Hepatocyte (in vitro differentiated cells): ENCODE results near the gene IRF5. TPM values are rescaled to one million over a fixed set of nuclear protein-coding genes. Genes with fewer than 3 reads are reported as not detected.

ENCODE experiments used
- DNase-seq: peaks from one replicate; pipeline ENCODE4 v3.0.0-alpha.2; 2016; ENCODE audit warnings: low spot score
- H2AFZ ChIP-seq: fragments of 200-600 bp; sonication (generic); 2 replicates; pipeline ENCODE4 v1.6.0; 2016; ENCODE audit warnings: antibody characterized with exemption, mild to moderate bottlenecking
- H3K27ac ChIP-seq: fragments of 200-600 bp; sonication (generic); 2 replicates; pipeline ENCODE4 v1.5.1; 2016; ENCODE audit warnings: mild to moderate bottlenecking
- H3K27me3 ChIP-seq: fragments of 200-600 bp; sonication (generic); 2 replicates; pipeline ENCODE4 v1.6.1; 2016
- H3K36me3 ChIP-seq: fragments of 200-600 bp; sonication (generic); replicated peaks from 2 replicates; pipeline ENCODE4 v1.5.1; 2016; ENCODE audit warnings: low read depth; ENCODE audit not compliant: insufficient read depth
- H3K4me1 ChIP-seq: fragments of 200-600 bp; sonication (generic); 2 replicates; pipeline ENCODE4 v1.5.1; 2016; ENCODE audit warnings: mild to moderate bottlenecking, moderate library complexity; ENCODE audit not compliant: insufficient read depth
- H3K4me2 ChIP-seq: fragments of 200-600 bp; sonication (generic); 2 replicates; pipeline ENCODE4 v1.6.0; 2016
- H3K4me3 ChIP-seq: fragments of 200-600 bp; sonication (generic); 2 replicates; pipeline ENCODE4 v1.5.1; 2016; ENCODE audit warnings: mild to moderate bottlenecking
- H3K79me2 ChIP-seq: fragments of 200-600 bp; sonication (generic); 2 replicates; pipeline ENCODE4 v1.6.0; 2017; ENCODE audit warnings: mild to moderate bottlenecking
- H3K9me2 ChIP-seq: fragments of 200-600 bp; sonication (generic); replicated peaks from 2 replicates; pipeline ENCODE4 v1.6.0; 2017; ENCODE audit warnings: mild to moderate bottlenecking; ENCODE audit not compliant: insufficient read depth
- H3K9me3 ChIP-seq: fragments of 200-600 bp; sonication (generic); 2 replicates; pipeline ENCODE4 v1.5.1; 2016; ENCODE audit warnings: low read depth, mild to moderate bottlenecking
- H4K20me1 ChIP-seq: fragments of 200-600 bp; sonication (generic); 2 replicates; pipeline ENCODE4 v1.6.0; 2016; ENCODE audit warnings: mild to moderate bottlenecking; ENCODE audit not compliant: insufficient read depth, poor library complexity, severe bottlenecking
- EZH2 ChIP-seq: fragments of 200-600 bp; sonication (generic); IDR thresholded peaks from 2 replicates; pipeline ENCODE4 v1.6.1; 2016; ENCODE audit warnings: antibody characterized with exemption, mild to moderate bottlenecking, borderline replicate concordance
- EZH2phosphoT487 ChIP-seq: fragments of 200-600 bp; sonication (generic); IDR thresholded peaks from one replicate; pipeline ENCODE4 v1.6.1; 2018; ENCODE audit warnings: antibody characterized with exemption, mild to moderate bottlenecking, low read depth, moderate library complexity; ENCODE audit not compliant: unreplicated experiment, severe bottlenecking
- WGBS: methylation state at CpG from one replicate; pipeline ENCODE4 v1.1.6; 2016; ENCODE audit warnings: low lambda C conversion rate; ENCODE audit errors: missing lambda C conversion rate; 5-methylcytosine and 5-hydroxymethylcytosine counted together
- polyA plus RNA-seq: library from polyadenylated mRNA; unstranded; fragments of >200 nt; fragmentation: Nextera tagmentation; extraction: Ambion mirVana; gene quantifications from 2 replicates; pipeline ENCODE4 v1.2.1, GENCODE V29; 2016
- total RNA-seq: library from RNA; depleted of rRNA; stranded (reverse); fragments of >200 nt; gene quantifications from 2 replicates; pipeline ENCODE4 v1.2.3, GENCODE V29; 2014
- TF ChIP-seq, protein P1 (sequence below): fragments of 200-600 bp; sonication (generic); IDR thresholded peaks from 2 replicates; pipeline ENCODE4 v1.5.1; 2016; ENCODE audit warnings: antibody characterized with exemption, mild to moderate bottlenecking; ENCODE audit not compliant: poor library complexity

Gene IRF5
- total and polyA plus RNA-seq, 2 experiments from 2014 or later = 0.73 TPM; not detected in 1

DNA sequence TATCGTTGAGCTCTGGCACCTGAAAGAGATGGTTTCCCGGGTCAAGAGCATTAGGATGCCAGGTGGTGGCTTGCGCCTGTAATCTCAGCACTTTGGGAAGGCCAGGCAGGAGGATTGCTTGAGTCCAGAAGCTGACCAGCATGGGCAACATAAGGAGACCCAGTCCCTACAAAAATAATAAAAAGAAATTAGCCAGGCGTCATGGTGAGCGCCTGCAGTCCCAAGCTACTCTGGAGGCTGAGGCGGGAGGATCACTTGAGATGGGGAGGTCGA lies 21.1 kb upstream of the IRF5 start:
- TF ChIP-seq EZH2phosphoT487 = no peak
- no peaks in the 10 kb centered on the region for H3K4me1 ChIP-seq
- DNase-seq = no peak
- 93% methylated on average over 7 of the region's 7 CpGs for WGBS
- H3K4me2 ChIP-seq = no peak overlapping the region
- H3K4me3 ChIP-seq = no peak overlapping the region
- no peaks in the 10 kb centered on the region for H4K20me1 ChIP-seq
- H2AFZ ChIP-seq = no peak overlapping the region
- H3K9me3 ChIP-seq = no peaks in the 10 kb centered on the region
- no peaks in the 10 kb centered on the region for H3K9me2 ChIP-seq
- H3K79me2 ChIP-seq = no peaks in the 10 kb centered on the region
- H3K27ac ChIP-seq = no peak overlapping the region
- H3K27me3 ChIP-seq = peaks cover 68% of the 10 kb centered on the region
- no peaks in the 10 kb centered on the region for H3K36me3 ChIP-seq

DNA sequence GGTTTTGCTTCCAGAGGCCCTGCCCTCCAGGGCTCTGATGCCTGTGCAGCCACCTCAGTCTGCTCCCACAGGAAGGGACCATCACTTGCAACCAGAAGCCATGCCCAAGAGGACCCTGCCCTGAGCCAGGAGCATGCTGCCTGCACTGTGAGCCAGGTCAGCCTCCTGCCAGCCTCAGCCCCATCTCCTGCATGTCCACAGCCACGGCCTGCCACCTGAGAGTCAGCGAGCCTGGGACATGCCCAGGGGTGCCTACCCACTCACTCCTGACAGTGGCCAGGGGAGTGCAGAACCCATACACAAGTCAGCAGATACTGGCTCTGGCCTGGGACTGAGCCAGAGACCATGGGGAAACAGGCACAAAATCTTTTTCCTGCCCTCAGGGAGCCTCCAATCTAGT lies 20.6 kb upstream of the IRF5 start:
- H4K20me1 ChIP-seq = no peaks in the 10 kb centered on the region
- no peaks in the 10 kb centered on the region for H3K4me1 ChIP-seq
- H3K4me3 ChIP-seq = no peak overlapping the region
- H3K36me3 ChIP-seq = no peaks in the 10 kb centered on the region
- no peaks in the 10 kb centered on the region for H3K9me2 ChIP-seq
- H2AFZ ChIP-seq = no peak overlapping the region
- WGBS = 95% methylated on average over 2 of the region's 2 CpGs
- no peak for DNase-seq
- H3K9me3 ChIP-seq = no peaks in the 10 kb centered on the region
- H3K4me2 ChIP-seq = no peak overlapping the region
- no peak overlapping the region for H3K27ac ChIP-seq
- H3K27me3 ChIP-seq = peaks cover 65% of the 10 kb centered on the region
- H3K79me2 ChIP-seq = no peaks in the 10 kb centered on the region
- TF ChIP-seq EZH2 (no peak), EZH2phosphoT487 (no peak)
- TF ChIP-seq, protein P1, sequence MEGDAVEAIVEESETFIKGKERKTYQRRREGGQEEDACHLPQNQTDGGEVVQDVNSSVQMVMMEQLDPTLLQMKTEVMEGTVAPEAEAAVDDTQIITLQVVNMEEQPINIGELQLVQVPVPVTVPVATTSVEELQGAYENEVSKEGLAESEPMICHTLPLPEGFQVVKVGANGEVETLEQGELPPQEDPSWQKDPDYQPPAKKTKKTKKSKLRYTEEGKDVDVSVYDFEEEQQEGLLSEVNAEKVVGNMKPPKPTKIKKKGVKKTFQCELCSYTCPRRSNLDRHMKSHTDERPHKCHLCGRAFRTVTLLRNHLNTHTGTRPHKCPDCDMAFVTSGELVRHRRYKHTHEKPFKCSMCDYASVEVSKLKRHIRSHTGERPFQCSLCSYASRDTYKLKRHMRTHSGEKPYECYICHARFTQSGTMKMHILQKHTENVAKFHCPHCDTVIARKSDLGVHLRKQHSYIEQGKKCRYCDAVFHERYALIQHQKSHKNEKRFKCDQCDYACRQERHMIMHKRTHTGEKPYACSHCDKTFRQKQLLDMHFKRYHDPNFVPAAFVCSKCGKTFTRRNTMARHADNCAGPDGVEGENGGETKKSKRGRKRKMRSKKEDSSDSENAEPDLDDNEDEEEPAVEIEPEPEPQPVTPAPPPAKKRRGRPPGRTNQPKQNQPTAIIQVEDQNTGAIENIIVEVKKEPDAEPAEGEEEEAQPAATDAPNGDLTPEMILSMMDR = no peak

DNA sequence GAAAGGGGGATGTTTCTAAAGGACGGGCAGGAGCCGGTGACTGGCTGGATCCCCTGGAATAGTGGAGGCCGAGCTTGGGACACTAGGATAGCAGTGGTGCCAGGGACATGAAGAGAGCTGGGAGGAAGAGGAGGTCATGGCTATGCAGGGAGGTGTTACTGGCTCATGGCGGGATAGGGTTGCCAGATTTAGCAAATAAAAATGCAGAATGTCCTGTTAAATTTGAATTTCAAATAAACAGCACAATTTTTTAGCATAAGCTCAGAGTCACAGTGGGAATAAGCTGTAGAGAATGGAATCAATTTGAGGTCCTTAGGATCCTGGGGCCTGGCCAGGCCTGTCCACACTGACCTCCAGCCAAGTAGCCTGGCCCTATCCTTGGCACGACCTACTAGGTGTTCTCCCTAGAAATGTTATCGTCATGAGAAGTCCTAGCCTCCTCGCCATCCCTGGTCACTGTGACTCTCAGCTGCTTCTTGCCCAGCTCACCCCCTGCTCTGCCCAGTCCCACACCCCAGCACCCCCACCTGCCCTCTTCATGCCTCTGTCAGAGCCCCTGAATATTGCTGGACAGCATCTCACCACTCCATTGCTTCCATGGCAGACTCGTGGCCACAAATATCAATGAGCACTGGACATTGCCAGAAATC lies 19.6 kb upstream of the IRF5 start:
- Histone ChIP-seq H3K9me3 (no peaks in the 10 kb centered on the region), H2AFZ (no peak overlapping the region), H3K4me3 (no peak overlapping the region), H3K27me3 (peaks cover 72% of the 10 kb centered on the region), H3K4me2 (no peak overlapping the region), H3K27ac (no peak overlapping the region), H4K20me1 (no peaks in the 10 kb centered on the region), H3K36me3 (no peaks in the 10 kb centered on the region), H3K9me2 (no peaks in the 10 kb centered on the region), H3K79me2 (no peaks in the 10 kb centered on the region), H3K4me1 (no peaks in the 10 kb centered on the region)
- no peak for TF ChIP-seq EZH2
- TF ChIP-seq, protein P1 = no peak
- no peak for TF ChIP-seq EZH2phosphoT487
- 93% methylated on average over 8 of the region's 8 CpGs for WGBS
- no peak for DNase-seq

DNA sequence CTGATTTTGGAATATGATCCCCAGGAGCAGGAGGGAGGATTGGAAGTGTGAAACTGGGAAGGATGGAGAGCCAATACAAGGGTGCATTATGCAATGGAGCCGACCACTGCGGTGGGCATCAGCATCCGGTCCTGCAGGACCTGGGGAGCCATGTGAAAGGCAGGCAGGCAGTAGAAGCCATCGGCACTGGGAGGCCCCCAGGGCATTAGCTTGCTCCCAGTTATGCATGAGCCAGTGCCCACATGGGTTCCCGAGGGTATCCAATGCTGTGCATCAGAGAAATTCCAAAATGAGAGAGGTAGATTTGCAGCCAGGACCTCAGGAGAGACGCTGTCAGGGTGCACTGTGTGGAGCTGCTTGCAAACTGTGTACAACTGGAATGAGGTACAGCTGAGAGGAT lies 18.5 kb upstream of the IRF5 start:
- H3K4me1 ChIP-seq = no peaks in the 10 kb centered on the region
- H3K27me3 ChIP-seq = peaks cover 69% of the 10 kb centered on the region
- no peaks in the 10 kb centered on the region for H4K20me1 ChIP-seq
- no peak overlapping the region for H2AFZ ChIP-seq
- H3K79me2 ChIP-seq = no peaks in the 10 kb centered on the region
- 86% methylated on average over 6 of the region's 6 CpGs for WGBS
- no peaks in the 10 kb centered on the region for H3K9me3 ChIP-seq
- H3K4me3 ChIP-seq = no peak overlapping the region
- H3K9me2 ChIP-seq = no peaks in the 10 kb centered on the region
- H3K27ac ChIP-seq = no peak overlapping the region
- H3K36me3 ChIP-seq = no peaks in the 10 kb centered on the region
- H3K4me2 ChIP-seq = no peak overlapping the region
- TF ChIP-seq, protein P1 = no peak
- TF ChIP-seq EZH2phosphoT487 (no peak), EZH2 (no peak)
- DNase-seq = no peak
